Forelimb muscle (tissue), 1 donor: Measurements from ENCODE around the gene SELENON. TPM values are rescaled to one million over a fixed set of nuclear protein-coding genes. Genes with fewer than 3 reads are reported as not detected.

Source experiments
- DNase-seq: peaks from one replicate; pipeline ENCODE4 v3.0.0-alpha.2; 2013; ENCODE audit warnings: low read depth
- polyA plus RNA-seq: library from polyadenylated mRNA; unstranded; fragments of 120-200 nt; gene quantifications from one replicate; pipeline ENCODE4 v1.2.1, GENCODE V29; 2013; ENCODE audit not compliant: insufficient read length

The SELENON gene
- polyA plus RNA-seq, 1 donor, result 51.3 TPM

DNA sequence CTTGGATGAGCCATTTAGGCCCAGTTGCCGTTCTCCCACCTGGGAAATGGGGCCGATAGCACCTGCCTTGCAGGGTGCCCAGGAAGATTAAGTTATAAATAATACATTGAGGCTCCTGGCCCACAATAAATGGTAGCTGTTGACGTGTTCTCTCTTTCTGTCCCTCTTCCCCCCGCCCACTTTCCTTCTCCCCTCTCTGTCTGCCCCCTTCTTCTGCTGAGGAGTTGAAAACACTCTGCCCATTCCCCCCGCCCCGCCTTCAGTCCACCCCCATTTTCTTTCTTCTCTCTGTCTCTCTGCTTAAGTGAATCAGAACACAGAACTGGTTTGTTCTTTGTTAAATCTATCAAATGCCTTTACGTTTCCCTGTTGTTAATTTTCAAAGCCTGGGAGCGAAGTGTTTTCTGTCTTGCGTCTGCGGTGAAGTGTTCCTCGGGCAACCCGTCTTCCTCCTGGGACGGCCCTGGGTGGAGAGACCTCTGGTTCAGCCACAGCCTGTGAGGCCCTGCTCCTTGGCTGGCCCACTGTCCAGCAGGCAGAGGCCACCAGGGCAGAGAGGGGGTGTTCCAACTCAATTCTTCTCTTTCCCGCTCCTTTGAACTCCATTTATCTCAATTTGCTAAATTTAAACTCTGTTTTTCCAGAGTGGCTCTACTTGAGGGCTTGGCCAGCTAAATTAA, 29.3 kb upstream of the SELENON start:
- DNase-seq, result no peak

DNA sequence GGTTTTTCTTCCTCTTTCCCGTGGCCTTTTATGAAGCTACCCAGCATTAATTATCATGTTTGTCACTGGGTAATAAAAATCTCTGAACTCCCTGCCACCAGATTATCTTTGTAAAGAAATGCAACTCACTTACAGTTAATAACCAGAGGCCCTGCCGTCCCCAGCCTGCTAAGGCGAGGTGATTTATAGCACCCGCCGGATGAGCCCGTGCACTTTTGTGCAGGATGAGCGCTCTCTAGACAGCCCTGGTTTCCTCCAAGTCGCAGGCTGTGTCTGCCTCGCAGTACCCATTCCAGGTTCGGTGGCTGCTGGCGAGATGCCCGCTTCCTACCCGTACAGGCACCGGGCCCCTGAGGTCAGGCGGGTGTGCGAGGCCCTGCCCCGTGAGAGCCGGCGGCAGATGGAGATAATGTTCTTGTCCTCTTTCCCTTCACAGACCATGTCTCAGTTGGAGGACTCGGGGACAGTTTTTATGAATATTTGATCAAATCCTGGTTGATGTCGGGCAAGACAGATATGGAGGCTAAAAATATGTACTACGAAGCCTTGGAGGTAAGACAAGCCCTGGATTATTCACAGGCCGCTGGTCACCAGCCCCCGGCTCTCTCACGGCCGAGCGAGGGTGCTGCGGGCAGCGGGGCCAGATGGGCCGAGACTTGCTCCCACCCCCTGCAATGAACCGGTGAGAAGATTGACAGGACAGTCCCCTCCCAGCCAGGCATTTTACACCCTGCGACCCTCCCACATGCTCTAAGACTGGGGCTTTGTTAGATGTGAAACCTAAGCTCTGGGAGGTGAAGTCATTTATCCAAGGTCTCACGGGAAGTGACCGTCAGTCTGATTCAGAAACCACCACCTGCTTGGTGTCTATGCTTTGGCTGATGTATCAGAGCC, 28.5 kb upstream of the SELENON start:
- no peak for DNase-seq

DNA sequence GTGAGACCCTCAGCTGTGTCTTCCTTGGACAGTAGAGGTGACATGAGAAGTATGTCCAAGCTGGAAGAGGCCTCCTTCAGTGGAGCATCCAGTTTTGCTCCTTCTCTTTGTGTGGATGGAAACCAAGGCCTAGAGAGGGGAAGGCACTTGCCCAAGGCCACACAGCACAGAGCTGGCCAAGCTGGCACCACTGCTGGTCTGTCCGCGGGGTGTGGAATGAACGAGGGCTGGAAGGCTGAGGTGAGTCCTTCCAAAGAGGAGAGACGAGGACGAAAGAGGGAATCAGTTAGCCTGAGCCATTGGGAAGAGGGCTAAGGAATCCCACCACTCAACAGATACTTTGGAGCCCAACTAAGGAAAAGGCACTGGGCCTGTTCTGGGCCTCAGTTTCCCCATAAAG, 27.8 kb upstream of the SELENON start:
- DNase-seq, result no peak

DNA sequence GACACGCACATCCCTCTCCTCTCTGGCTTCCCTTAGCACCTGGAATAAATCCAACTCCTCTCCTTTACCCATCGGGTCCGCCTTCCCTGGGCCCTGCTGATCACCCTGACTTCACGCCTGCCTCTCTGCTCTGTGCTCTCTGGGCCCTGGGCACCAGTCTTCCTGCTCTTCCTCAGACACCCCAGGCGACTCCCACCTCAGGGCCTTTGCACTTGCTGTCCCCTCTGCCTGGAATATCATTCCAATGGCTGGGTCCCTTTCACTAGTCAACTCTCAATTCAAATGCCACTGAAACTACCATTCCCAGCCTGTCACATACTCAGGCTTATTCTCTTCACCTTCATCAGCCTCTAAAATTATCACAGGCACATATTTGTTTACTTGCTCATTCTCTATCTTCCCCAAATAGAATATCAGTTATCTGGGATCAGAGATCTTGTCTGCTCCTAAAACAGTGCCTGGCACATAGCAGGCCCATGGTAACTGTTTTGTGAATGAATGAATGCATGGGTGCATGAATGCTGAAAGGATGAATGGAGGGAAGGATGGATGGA, 27.2 kb upstream of the SELENON start:
- no peak for DNase-seq

DNA sequence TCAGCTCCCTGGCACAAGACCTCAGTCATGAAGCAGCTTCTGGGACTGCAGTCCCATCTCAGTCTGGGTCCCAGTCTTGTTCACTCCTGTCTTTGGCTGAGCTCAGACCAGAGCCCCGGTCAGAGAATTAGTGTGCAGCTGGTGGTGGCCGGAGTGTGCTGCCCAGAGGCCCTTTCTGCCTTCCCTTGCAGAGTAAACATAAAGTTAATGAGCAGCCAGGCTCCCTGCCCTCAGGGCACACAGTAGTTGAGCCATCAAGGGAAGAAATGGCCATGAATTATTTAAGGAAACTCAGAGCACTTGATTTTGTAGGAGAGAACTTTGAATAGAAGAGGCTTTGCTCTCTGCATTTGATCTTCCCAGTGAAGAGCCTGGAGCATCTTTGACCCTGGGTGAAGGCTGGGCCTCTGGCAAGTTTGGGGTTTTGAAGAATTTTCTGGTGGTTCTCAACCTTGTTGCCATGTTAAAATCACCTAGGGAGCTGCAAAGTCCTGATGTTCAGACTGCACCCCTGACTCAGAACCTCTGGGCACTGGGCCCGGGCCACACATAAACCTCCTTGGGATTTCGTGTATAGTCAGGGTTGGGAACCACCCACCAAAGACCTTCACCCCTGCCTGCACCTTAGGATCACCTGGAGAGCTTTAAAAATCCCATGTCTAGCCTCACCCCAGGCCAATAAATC, 26.4 kb upstream of the SELENON start:
- no peak for DNase-seq

DNA sequence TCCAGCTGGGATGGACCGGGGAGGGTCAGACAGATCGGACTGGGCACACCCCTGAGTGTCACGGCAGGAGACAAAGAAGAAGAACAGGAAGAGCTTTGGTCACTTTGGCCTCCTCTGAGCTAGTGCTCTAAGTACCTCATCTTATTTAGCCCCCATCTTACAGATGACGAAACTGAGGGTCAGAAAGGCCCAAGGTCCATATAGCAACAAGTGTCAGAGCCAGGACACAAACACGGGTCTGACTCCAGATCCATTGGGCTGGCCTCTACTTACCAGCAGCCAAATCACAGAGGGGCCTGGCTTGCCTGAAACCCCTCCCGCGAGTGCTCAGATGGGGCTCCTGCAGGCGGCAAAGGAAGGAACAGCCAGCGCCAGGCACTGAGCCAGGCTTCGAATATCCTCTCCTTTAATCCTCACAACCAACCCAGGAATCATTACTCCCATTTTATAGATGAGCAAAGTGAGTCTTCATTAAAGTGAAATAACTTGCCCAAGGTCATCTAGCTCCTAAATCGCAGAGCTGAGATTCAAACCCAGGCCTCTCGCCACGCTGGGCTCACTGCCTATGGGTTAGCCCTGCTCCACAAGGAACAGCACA, 25.7 kb upstream of the SELENON start:
- no peak for DNase-seq

DNA sequence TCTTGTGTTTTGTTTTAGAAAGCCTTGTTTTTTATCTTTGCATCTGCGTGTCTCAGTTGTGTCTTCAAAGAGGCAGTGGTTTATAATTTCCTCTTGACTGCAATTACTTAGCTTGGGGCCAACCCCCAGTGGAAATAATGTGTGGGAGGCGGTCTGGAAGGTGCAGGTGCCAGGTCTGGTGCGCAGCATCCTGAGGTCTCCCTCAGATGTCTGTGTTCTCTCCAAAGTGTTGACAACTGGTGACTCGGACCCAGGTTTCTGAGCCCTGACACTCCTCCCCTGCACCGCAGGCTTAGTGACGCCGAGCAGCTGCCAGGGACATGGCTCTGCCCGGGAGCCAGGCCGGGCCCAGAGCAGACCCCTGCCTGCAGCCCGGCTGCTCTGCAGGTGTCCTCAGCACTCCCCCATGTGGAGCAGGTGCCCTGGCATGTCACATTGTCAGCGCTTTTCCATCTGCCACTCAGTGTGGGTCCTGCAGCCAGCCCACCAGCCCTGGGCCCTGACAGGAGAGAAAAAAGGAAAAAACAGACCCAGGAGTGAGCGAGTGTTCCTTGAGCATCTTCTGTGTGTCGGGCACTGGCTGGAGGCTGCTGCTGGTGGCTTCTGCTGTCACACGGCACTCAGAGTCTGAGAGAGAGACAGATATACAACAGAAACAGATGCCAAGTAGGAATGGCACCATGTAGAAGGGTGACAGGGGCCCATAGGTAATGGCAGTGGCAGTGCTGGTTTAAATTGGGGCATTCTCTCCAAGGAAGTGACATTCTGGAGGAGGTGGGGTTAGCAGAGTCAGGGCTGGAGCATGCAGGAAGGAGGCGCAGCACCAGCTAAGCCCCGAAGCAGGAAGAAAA, 24.8 kb upstream of the SELENON start:
- no peak for DNase-seq

DNA sequence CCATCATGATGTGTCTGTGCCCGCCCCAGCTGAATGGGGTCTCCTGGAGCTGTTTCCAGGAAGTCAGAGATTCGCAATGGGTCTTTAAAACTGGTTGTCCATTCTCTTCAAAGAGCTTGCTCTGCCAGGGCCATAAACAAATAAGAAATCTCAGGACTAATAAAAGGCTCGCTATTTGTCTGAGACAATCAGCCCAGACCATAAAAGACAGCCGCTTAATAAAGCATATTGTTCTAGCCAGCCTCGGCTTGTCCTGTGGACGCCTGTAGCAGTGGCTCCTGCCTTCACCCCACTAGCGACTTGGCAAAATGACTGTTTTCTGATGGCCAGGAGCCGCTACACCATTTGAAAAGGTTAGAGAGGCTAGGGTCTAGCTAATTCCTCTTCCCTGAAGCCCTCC, 20.6 kb upstream of the SELENON start:
- DNase-seq, result no peak

DNA sequence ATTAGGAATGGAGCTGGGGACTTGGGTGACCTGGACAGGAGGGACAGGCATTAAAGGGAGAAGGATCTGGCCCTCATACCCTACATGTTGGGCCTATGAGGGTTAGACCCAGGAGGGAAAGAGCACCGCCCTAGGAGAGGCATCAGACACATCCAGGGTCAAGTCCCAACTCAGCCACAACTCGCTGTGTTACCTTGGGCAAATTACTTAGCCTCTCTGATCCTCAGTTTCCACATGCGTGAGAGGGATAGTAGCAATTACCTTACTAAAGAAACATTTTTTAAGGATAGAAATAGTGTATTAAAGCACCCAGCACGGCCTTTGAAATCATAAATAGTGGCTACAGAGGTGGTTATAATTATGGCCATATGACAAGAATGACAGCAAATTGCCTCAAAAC, 20.1 kb upstream of the SELENON start:
- DNase-seq, result no peak

DNA sequence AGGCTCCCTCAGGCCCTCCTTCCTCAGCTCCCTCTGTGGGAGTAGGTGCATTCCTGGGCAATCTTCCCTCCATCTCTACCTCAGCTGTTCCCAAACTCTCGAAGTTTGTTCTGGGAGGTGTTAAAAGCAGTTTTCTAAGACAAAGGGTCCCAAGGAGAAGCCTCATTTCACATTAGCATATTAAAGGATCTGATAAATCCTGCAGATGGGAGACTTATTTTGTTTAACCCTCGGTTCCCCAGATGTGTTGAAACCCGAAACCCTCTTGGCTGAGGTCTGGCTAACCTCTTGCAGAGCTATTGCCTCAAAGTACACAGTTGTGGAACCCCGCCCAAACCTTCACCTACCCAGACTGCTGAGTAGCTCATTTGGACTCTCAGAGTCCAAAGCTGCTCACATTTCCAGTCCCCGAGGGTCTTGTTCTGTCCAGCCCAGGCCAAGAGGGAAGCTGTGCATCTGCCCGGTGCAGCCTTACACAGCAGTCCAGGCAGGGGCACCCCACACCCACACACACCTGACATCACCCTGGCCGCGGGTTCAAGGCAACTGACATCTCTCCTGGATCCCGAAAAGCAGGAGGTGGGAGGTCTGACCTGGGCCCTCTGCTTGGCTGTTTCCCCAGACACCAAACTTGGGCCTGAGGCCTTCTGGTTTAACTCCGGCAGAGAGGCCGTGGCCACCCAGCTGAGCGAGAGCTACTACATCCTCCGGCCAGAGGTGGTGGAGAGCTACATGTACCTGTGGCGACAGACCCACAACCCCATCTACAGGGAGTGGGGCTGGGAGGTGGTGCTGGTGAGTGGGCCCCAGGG, 19.5 kb upstream of the SELENON start:
- no peak for DNase-seq

DNA sequence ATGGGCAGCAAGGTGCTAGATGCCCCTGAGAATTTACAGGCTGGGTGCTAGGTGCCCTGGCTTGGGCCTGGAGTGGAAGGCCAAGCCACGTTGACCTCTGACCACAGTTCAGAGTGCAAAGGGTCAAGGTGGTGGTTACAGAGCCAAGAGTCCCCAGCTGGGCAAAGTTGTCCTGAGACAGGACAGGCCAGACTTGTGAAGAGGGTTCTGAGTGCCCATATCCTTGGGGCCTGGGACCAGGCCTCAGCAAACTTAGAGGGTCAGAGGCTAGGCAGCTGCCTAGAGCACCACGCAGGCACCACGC, 18.9 kb upstream of the SELENON start:
- no peak for DNase-seq

DNA sequence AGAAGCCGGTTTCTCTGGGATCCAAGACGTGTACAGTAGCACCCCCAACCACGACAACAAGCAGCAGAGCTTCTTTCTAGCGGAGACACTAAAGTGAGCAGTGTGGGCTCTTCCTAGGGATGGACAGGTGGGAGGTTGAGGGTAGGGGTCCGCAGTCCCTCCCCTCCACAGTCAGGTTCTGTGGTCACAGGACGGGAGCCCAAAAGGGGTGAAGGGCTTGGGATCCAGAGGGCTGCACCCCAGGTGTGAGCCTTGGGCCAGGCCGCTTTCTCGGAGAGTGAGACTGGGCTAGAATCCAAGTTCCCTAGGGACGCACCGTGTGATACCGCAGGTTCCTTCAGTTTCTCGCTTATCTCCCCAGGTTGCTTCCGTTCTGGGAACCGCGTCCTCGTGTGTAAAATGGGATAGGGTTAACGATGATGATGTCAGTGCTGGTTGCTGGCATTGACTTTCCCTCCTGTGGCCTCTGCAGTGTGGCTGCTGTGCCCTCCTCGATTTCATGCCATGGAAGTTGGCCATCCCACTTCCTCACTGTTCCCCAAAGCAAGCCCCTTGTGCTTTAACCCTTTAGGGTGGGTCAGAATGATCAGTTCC, 17.3 kb upstream of the SELENON start:
- DNase-seq, result no peak

DNA sequence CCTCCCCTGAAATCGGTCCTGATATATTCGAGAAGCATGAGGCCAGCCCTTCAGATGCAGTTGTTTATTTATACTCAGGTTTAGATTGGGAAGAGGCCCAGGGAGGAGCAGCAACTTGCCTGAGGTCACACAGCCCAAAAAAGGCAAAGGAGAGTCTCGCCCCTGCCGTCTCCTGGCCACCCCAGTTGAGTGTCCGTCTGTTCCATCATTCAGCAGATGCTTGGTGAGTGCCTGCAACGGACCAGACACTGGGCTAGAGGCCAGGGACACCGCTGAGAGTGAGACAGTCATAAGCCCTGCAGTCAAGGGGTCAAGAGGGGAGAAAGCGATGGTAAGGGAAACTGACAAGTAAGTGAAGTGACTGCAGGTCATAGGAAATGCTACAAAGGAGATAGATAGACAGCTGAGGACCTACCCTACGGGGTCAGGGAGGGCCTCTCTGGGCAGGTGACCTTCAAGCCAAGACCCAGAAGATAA, 15.4 kb upstream of the SELENON start:
- no peak for DNase-seq

DNA sequence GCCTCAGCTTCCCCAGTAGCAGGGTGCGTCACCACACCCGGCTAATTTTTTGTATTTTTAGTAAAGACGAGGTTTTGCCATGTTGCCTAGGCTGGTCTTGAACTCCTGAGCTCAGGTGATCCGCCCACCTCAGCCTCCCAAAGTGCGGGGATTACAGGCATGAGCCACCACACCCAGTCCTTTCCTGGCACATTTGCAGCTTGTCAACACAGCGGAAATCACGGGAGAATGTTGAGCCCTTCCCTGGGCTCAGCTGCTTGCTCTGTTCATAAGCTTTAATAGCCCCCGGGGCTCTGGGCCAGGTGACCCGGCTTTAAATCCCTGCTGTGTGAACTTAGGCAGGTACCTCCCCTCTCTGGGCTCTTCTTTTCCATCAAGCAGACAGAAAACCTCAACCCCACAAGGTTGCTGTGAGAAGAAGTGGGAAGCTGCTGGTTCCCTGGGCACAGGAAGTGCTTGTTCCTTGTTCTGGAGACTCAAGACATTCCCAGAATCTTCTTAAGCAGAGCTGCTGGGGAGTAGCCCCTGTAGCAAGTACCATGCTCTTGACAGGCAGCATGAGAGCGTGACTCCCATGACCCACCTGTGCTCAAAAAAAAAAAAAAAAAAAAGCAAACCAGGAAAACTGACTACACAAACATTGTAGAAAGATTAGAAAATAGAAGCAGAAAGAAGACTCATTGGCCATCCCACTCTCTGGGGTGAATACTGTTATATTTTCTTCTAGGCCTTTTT, 14.5 kb upstream of the SELENON start:
- DNase-seq, result no peak

DNA sequence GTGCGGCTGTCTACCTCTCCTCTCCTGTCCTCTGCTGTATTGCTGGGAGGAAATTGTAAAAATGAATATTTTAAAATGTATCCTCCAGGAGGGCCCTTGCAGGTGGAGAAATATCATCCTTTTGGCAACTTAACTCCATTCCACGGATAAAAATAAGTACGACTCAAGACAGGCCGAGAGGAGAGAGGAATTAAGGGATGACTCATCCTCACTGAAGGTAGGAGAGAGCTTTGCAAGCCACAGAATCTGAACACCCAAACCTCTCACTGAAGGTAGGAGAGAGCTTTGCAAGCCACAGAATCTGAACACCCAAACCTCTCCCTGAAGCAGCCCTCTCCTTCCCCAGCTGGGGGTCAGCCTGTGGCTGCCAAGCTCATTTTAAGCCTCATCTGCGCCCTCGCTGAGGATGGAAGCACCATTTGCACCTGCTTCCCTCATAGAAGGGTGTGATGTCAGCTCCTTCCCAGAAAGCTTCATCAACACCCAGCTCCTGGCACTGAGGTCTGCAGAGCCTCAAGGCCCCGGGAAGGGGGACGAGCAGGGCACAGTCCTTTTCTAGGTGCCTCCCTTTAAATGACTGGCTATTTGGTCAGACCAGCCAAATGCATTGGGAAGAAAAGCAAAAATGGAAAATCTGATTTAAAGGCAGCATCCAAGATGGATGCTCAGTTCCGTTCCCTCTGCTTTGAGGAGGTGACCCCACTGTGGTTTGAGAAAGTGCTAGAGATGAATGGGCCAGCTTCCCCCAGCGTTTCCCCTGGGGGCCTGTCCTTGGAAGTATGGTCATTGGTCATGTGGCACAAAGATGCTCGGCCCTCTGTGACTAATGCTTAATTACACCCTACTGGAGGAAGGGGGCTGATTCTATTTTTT, 12.9 kb upstream of the SELENON start:
- DNase-seq, result no peak

DNA sequence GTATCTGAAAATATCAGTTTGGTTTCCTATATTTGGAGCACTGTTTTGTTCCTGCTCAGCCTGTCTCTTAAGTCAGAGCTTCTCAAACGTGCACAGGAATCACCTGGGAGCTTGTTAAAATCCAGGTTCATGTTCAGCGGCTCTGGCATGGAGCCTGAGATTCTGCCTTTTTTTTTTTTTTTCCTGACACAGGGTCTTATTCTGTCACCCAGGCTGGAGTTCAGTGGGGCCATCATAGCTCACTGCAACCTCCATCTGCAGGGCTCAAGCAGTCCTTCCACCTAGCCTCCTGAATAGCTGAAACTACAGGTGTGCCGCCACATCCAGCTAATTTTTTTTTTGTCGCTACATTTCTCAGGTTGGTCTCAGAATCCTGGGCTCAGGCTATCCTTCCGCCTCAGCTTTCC, 12.2 kb upstream of the SELENON start:
- DNase-seq, result no peak

DNA sequence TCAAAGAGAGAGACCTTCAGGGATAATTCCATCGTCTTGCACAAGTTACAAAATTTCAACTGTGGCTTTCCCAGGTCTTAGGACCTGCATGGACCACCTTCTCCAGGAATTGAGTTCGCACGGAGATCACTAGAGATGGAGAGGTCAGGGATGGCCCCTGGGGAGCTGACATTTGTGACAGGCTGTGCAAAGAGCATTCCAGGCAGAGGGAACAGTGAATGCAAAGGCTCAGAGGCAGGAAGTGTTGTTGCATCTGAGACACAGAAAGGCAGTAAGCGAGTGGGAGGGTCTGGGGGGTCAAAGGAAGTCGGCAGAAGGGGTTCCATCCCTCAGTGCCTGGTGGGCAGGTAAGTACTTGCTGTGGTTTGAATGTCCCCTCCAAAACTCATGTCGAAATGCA, 9.5 kb upstream of the SELENON start:
- no peak for DNase-seq

DNA sequence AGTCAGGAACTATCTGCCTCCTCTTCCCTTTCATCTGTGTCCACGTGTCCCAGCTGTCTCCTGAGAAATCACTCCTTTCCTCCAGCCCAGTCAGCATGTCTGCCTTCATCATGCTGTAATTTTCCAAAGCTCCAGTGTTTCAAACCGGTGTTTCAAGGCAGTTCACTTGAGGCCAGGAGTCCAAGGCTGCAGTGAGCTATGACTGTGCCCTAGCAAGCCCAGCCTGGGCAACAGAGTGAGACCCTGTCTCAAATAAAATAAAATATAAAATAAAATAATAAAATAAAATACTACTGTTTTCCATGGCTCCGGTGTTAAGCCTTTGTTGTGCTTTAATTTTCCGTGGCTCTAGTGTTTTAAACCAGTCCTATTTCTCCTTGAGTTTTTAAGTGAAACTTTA, 7.9 kb upstream of the SELENON start:
- DNase-seq, result no peak
